Lung (tissue), 12 donors: ENCODE data around the gene NAV2. TPM values are rescaled to one million over a fixed set of nuclear protein-coding genes. Genes with fewer than 3 reads are reported as not detected.
"Not testable (repeated sequence)": the region's sequence is repeated elsewhere in the genome, so short reads cannot be mapped to it uniquely, and the experiment has no call there.

Experiments
- ATAC-seq: fragments of 200-7000 bp; cut with Tn5 transposase; one replicate; pipeline ENCODE4 v1.9.1; 2020; ENCODE audit warnings: moderate number of reproducible peaks; ENCODE audit not compliant: insufficient read depth, low FRiP score
- DNase-seq, 3 donors: peaks; one replicate each; pipeline ENCODE4 v3.0.0-alpha.2; 2013 to 2017
- H3K27ac ChIP-seq, 2 donors: one replicate each; pipeline ENCODE4 v1.5.1; 2013; ENCODE audit warnings: mild to moderate bottlenecking in 2 of 2, moderate library complexity in 2 of 2, control low read depth in 1 of 2, inconsistent platforms in 1 of 2, low read depth in 1 of 2, low read length in 1 of 2
- H3K27me3 ChIP-seq, 3 donors: one replicate each; pipeline ENCODE4 v1.5.1; 2013; ENCODE audit warnings: low read length in 2 of 3; ENCODE audit not compliant: control insufficient read depth in 3 of 3, insufficient read depth in 3 of 3
- H3K36me3 ChIP-seq, 4 donors: one replicate each; pipeline ENCODE4 v1.5.1; 2013; ENCODE audit warnings: low read length in 4 of 4, mild to moderate bottlenecking in 1 of 4, moderate library complexity in 1 of 4; ENCODE audit not compliant: control insufficient read depth in 4 of 4, insufficient read depth in 4 of 4
- H3K4me1 ChIP-seq, 5 donors: one replicate each; pipeline ENCODE4 v1.5.1; 2013; ENCODE audit warnings: low read length in 5 of 5, mild to moderate bottlenecking in 2 of 5, moderate library complexity in 1 of 5; ENCODE audit not compliant: control insufficient read depth in 5 of 5, insufficient read depth in 5 of 5
- H3K4me3 ChIP-seq: one replicate; pipeline ENCODE4 v1.5.1; 2013; ENCODE audit warnings: mild to moderate bottlenecking, control low read depth, moderate library complexity
- H3K9ac ChIP-seq, 2 donors: one replicate each; pipeline ENCODE4 v1.5.1; 2013; ENCODE audit warnings: low read length in 2 of 2, control low read depth in 1 of 2; ENCODE audit not compliant: insufficient read depth in 1 of 2
- H3K9me3 ChIP-seq, 4 donors: one replicate each; pipeline ENCODE4 v1.5.1; 2013; ENCODE audit warnings: low read length in 3 of 4, mild to moderate bottlenecking in 1 of 4, moderate library complexity in 1 of 4; ENCODE audit not compliant: control insufficient read depth in 4 of 4, insufficient read depth in 3 of 4
- WGBS, 2 donors: extraction: QIAGEN DNeasy Blood & Tissue Kit; methylation state at CpG; one replicate each; pipeline ENCODE4 v1.1.7; 2013; 5-methylcytosine and 5-hydroxymethylcytosine counted together
- polyA plus RNA-seq, 2 donors: library from polyadenylated mRNA; stranded (reverse); fragments of 200-250 nt; gene quantifications; one replicate each; pipeline ENCODE4 v1.2.1, GENCODE V29; 2013
- total RNA-seq, 2 donors: library from RNA; depleted of rRNA in 1 of 2; stranded (reverse); fragments of >200 nt in 1 of 2; gene quantifications; one replicate each; pipeline ENCODE4 v1.2.1, GENCODE V29; 2014 to 2021
- TF ChIP-seq, protein P1 (sequence below): IDR thresholded peaks from 2 replicates; pipeline ENCODE4 v1.5.1; 2012; ENCODE audit warnings: mild to moderate bottlenecking; ENCODE audit errors: control extremely low read depth, extremely low read depth
- donor health status: control.
- donor health status: control.
- donor health status: Bipolar disorder and iron deficiency.
- donor health status: healthy.
- donor health status: DM: yes; HTN: yes; CAD: no.

The NAV2 gene
- total and polyA plus RNA-seq, 4 donors, result 6.8 to 47.9 (median 20.2) TPM

DNA sequence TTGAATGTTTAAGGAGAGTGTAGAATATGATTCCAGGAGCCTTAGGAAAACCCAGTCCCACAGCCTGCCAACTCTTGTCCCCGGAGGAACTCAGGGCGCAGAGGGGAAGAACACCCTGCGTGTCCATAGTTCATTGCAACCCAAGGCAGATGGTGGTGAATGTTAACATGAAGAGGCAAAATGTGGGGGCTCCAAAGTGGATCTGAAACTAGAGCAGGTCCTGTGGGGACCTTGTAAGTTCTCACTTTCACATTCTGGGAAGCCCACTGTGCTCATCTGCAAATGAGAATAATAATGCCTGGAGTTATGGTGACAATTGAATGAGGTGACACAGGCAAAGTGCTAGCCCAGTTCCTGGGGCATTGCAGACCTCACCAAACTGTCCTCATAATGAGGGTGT lies 246.6 kb downstream of the NAV2 start:
- no peak for DNase-seq
- Histone ChIP-seq H3K27ac (no peak overlapping the region), H3K4me3 (no peak overlapping the region), H3K36me3 (no peaks in the 10 kb centered on the region), H3K27me3 (no peaks in the 10 kb centered on the region), H3K9me3 (peaks cover 0 to 1% (median 0%) of the 10 kb centered on the region in 4 donors), H3K9ac (no peak overlapping the region), H3K4me1 (peaks cover 0 to 9% (median 4%) of the 10 kb centered on the region in 5 donors)
- WGBS, 2 donors, result 90 to 94% methylated on average over 3 of the region's 3 CpGs
- no peak for ATAC-seq
- TF ChIP-seq, protein P1, sequence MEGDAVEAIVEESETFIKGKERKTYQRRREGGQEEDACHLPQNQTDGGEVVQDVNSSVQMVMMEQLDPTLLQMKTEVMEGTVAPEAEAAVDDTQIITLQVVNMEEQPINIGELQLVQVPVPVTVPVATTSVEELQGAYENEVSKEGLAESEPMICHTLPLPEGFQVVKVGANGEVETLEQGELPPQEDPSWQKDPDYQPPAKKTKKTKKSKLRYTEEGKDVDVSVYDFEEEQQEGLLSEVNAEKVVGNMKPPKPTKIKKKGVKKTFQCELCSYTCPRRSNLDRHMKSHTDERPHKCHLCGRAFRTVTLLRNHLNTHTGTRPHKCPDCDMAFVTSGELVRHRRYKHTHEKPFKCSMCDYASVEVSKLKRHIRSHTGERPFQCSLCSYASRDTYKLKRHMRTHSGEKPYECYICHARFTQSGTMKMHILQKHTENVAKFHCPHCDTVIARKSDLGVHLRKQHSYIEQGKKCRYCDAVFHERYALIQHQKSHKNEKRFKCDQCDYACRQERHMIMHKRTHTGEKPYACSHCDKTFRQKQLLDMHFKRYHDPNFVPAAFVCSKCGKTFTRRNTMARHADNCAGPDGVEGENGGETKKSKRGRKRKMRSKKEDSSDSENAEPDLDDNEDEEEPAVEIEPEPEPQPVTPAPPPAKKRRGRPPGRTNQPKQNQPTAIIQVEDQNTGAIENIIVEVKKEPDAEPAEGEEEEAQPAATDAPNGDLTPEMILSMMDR, result no peak

DNA sequence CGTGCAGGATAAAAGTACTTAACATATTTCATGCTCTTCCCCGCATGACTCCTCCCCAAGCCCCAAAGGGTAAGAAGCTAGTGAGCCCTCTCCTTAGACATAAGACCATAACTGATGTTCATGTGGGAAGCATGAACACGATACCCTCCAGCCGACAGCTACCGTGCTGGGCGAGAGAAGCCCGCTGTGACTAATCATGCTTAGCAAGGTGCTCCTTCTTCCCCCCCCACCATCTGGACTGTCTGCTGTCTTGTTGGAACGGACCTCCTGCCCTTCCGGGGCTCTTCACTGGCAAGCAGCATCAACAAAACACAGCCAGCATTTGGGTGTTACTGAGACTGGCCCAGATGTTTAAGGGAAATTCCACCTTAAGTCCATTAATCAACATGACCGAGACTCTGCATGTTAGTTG lies 247.0 kb downstream of the NAV2 start:
- TF ChIP-seq, protein P1, result no peak
- Histone ChIP-seq H3K36me3 (no peaks in the 10 kb centered on the region), H3K27ac (no peak overlapping the region), H3K4me1 (peaks cover 0 to 8% (median 4%) of the 10 kb centered on the region in 5 donors), H3K9me3 (peaks cover 0 to 1% (median 0%) of the 10 kb centered on the region in 4 donors), H3K27me3 (no peaks in the 10 kb centered on the region), H3K9ac (no peak overlapping the region), H3K4me3 (no peak overlapping the region)
- ATAC-seq (no peak), DNase-seq (no peak)
- whole genome bisulfite sequencing, 2 donors, result 88 to 94% methylated on average over 10 of the region's 10 CpGs

DNA sequence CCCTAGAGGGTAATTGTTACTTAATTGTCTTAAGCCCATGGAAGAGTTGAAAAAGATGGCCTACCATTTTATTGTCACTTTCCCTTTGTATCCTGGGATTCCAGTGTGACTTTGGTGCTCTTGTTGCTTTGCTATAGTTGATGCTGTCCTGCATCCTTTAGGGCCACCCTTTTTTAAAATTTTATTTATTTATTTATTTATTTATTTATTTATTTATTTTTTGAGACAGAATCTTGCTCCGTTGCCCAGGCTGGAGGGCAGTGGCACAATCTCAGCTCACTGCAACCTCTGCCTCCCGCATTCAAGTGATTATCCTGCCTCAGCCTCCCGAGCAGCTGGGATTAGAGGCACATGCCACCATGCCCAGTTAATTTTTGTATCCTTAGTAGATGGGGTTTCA lies 247.8 kb downstream of the NAV2 start:
- H3K4me1 ChIP-seq, H3K36me3 ChIP-seq, H3K4me3 ChIP-seq, ATAC-seq, H3K9me3 ChIP-seq, H3K27ac ChIP-seq, H3K27me3 ChIP-seq, DNase-seq, H3K9ac ChIP-seq: not testable (repeated sequence)
- 93 to 96% methylated on average over 3 of the region's 3 CpGs for WGBS, 2 donors

DNA sequence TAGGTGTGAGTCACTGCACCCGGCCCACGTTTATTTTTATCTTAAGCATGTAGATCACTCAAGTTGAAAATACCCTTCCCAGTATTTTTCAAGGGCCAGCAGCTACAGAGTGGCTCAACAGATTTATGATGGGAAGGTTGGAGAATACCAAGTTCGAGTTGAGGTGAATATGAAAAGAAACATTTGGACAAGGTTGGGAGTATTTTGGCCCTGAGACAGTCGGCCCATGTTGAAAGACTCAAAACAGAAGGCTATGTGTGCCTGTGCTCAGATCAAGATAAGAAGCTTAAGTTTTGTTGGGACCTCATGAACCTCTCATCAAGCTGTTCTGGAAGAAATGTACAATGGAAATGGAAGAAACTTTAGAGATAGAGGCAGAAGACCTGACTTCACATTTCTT lies 248.6 kb downstream of the NAV2 start:
- DNase-seq (no peak), ATAC-seq (no peak)
- no peak overlapping the region for H3K27ac ChIP-seq
- no peak overlapping the region for H3K4me3 ChIP-seq
- peaks cover 0 to 1% (median 0%) of the 10 kb centered on the region in 4 donors for H3K9me3 ChIP-seq
- no peak overlapping the region for H3K9ac ChIP-seq
- TF ChIP-seq, protein P1, result no peak
- peaks cover 0 to 4% (median under 1%) of the 10 kb centered on the region in 4 donors for H3K36me3 ChIP-seq
- H3K27me3 ChIP-seq, result no peaks in the 10 kb centered on the region
- 69 to 88% methylated on average over 4 of the region's 4 CpGs for WGBS, 2 donors
- H3K4me1 ChIP-seq, result peaks cover 0 to 8% (median 4%) of the 10 kb centered on the region in 5 donors
